Lower leg skin (tissue), 4 donors: ENCODE results near the gene PRKCQ. TPM values are rescaled to one million over a fixed set of nuclear protein-coding genes. Genes with fewer than 3 reads are reported as not detected.

Experiments
- DNase-seq, 2 donors: peaks; one replicate each; pipeline ENCODE4 v3.0.0-alpha.2; 2019; ENCODE audit warnings: low spot score in 2 of 2
- H3K4me3 ChIP-seq: fragments of 200-600 bp; sonication (generic); 2 replicates; pipeline ENCODE4 v1.5.1; 2017; ENCODE audit warnings: mild to moderate bottlenecking, low read depth; ENCODE audit not compliant: poor library complexity, severe bottlenecking
- CTCF ChIP-seq, 3 donors: fragments of 450-650 bp; IDR thresholded peaks; one replicate each; pipeline ENCODE4 v1.5.1; 2016; ENCODE audit warnings: antibody characterized with exemption in 3 of 3, mild to moderate bottlenecking in 3 of 3, moderate library complexity in 2 of 3
- POLR2A ChIP-seq, 2 donors: fragments of 450-650 bp; IDR thresholded peaks; one replicate each; pipeline ENCODE4 v1.6.1; 2016 to 2017; ENCODE audit warnings: antibody characterized with exemption in 2 of 2, mild to moderate bottlenecking in 1 of 2, moderate library complexity in 1 of 2
- WGBS, 2 donors: methylation state at CpG; one replicate each; pipeline ENCODE4 v1.1.5; 2018; 5-methylcytosine and 5-hydroxymethylcytosine counted together
- intact Hi-C: fragments of 100-400 bp; cut with DNase I; formaldehyde crosslinking; loops from one replicate; pipeline ENCODE4 v1.15.0; 2023; ENCODE audit warnings: low total_unique reads
- total RNA-seq, 4 donors: library from RNA; depleted of rRNA; stranded (reverse); fragments of >200 nt; gene quantifications; one replicate each; pipeline ENCODE4 v1.1.0, GENCODE V29; 2016

PRKCQ gene
- total RNA-seq, 4 donors from 2014 or later: 0.06 to 0.17 TPM; not detected in 2

GRCh38 chr10:6564367-6564766 lies 15.7 kb downstream of the PRKCQ start:
- TF ChIP-seq CTCF (IDR thresholded peaks at IDR 0.05): no peak
- TF ChIP-seq POLR2A (IDR thresholded peaks at IDR 0.05): no peak
- WGBS, 2 donors: 63 to 73% methylated on average over 5 of the region's 5 CpGs
- no peak for DNase-seq
- no peak overlapping the region for H3K4me3 ChIP-seq
- intact Hi-C loops: no loop called here

- intact Hi-C loops: no loop called here
- H3K4me3 ChIP-seq: no peak overlapping the region
- DNase-seq: no peak
- 71 to 73% methylated on average over 6 of the region's 6 CpGs for WGBS, 2 donors
- TF ChIP-seq POLR2A (IDR thresholded peaks at IDR 0.05) (no peak), CTCF (IDR thresholded peaks at IDR 0.05) (no peak)
Measured at GRCh38 chr10:6563731-6564130, 16.3 kb downstream of the PRKCQ start.

GRCh38 chr10:6563075-6563474 lies 17.0 kb downstream of the PRKCQ start:
- intact Hi-C loops: no loop called here
- DNase-seq: no peak
- no peak for TF ChIP-seq CTCF (IDR thresholded peaks at IDR 0.05)
- 84 to 85% methylated on average over 7 of the region's 7 CpGs for WGBS, 2 donors
- H3K4me3 ChIP-seq: no peak overlapping the region

- 76 to 86% methylated on average over 7 of the region's 7 CpGs for WGBS, 2 donors
- TF ChIP-seq CTCF (IDR thresholded peaks at IDR 0.05) (no peak), POLR2A (IDR thresholded peaks at IDR 0.05) (no peak)
- DNase-seq: no peak
- intact Hi-C loops: no loop called here
- H3K4me3 ChIP-seq: no peak overlapping the region
Measured at GRCh38 chr10:6562221-6562620, 17.9 kb downstream of the PRKCQ start.

GRCh38 chr10:6561552-6561951 lies 18.5 kb downstream of the PRKCQ start:
- 50 to 55% methylated on average over 4 of the region's 4 CpGs for WGBS, 2 donors
- H3K4me3 ChIP-seq: no peak overlapping the region
- no peak for TF ChIP-seq POLR2A (IDR thresholded peaks at IDR 0.05)
- no peak for TF ChIP-seq CTCF (IDR thresholded peaks at IDR 0.05)

GRCh38 chr10:6558759-6559461 lies 21.2 kb downstream of the PRKCQ start:
- DNase-seq: peak in 1 of 2 donors; percentile 52
- WGBS, 2 donors: 91 to 92% methylated on average over 12 of the region's 12 CpGs
- intact Hi-C loops: no loop called here
- TF ChIP-seq CTCF (IDR thresholded peaks at IDR 0.05) (no peak), POLR2A (IDR thresholded peaks at IDR 0.05) (no peak)
- no peak overlapping the region for H3K4me3 ChIP-seq

More at GRCh38 chr10:6561552-6561951, 18.5 kb downstream of the PRKCQ start:
- intact Hi-C loops: no loop called here
- DNase-seq: no peak
